ENCODE measurements around the gene ITPA. TPM values are rescaled to one million over a fixed set of nuclear protein-coding genes. Genes with fewer than 3 reads are reported as not detected.
A peak's percentile ranks its signal among the peaks of the same experiment; 100 is the strongest.

ITPA gene
- total RNA-seq, 2 experiments from 2014 or later, result 38.2 to 42.1 TPM

DNA sequence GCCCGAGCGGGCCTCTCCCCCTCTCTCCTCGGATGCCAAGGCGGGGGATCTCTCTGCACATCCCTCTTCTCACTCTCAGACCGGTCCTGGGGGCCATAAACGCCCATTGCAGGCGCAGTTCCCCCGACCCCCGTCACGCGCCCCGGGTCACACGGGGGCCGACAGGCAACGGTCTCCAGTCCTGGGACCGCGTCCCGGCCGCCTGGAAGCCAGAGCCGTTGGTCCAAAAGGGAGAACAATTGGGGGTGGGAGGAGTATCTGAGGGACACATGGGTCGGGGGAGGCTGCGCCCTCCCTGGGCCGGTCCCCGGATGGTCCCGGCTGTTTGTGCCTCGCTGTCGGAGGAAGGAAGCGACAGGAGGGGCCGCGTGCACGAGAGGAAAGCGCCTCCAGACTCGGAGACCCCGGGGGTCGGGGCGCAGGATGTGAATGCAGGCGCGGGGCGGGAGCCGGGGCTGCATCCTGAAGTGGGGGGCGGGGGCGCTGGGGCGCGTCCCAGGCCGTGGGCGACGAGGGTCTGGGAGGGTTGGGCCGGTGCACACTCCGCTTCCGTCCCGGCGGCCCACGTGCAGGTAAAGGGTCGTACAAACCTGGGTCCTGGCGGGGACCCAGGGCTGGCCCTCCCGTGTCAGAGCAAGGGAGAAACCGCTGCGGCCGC, 28.8 kb downstream of the ITPA start:
- Mint-ChIP-seq H3K27ac (no peak overlapping the region), H3K4me1 (ENCODE audit: low read depth) (peaks cover 6% of the 10 kb centered on the region), H3K27me3 (ENCODE audit: low read depth) (peaks cover 61% of the 10 kb centered on the region), H3K4me3 (peak overlapping the region; percentile 76), H3K9me3 (no peaks in the 10 kb centered on the region), H3K36me3 (ENCODE audit: low read depth) (no peaks in the 10 kb centered on the region)
- intact Hi-C loops (cut with micrococcal nuclease), result loop anchor here (5.0 kb wide), 1 partner anchor 79 kb away; no protein-coding TSS in a partner anchor
- DNase-seq, result no peak
- CTCF ChIA-PET, result no interaction called here

DNA sequence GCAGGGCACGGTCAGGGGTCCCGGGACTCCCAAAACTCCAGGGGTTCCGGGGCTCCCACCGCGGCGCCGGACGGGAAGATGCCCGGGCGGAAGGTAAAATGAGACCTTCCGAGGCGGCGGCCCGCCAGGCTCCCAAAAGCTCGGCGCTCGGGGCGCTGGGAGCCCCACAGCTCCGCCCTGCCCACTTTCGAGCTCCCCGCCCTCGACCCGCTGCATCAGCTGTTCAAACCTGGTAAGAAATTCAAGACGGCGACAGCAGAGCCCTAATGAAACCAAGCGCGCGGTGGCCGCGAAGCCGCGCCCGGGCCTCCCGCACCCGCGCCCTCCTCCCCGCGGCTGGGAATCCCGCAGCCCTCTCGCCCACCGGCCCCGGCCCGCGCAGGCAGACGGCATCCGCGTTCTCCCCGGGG, 29.3 kb downstream of the ITPA start:
- DNase-seq, result peak; percentile 60
- CTCF ChIA-PET, result no interaction called here
- H3K4me3 Mint-ChIP-seq, result peak overlapping the region; percentile 76
- H3K27ac Mint-ChIP-seq, result no peak overlapping the region
- intact Hi-C loops (cut with micrococcal nuclease), result loop anchor here (5.0 kb wide), 1 partner anchor 79 kb away; no protein-coding TSS in a partner anchor
- no peaks in the 10 kb centered on the region for H3K36me3 Mint-ChIP-seq (ENCODE audit: low read depth)
- H3K4me1 Mint-ChIP-seq (ENCODE audit: low read depth), result peaks cover 6% of the 10 kb centered on the region
- H3K27me3 Mint-ChIP-seq (ENCODE audit: low read depth), result peaks cover 63% of the 10 kb centered on the region
- H3K9me3 Mint-ChIP-seq, result no peaks in the 10 kb centered on the region

DNA sequence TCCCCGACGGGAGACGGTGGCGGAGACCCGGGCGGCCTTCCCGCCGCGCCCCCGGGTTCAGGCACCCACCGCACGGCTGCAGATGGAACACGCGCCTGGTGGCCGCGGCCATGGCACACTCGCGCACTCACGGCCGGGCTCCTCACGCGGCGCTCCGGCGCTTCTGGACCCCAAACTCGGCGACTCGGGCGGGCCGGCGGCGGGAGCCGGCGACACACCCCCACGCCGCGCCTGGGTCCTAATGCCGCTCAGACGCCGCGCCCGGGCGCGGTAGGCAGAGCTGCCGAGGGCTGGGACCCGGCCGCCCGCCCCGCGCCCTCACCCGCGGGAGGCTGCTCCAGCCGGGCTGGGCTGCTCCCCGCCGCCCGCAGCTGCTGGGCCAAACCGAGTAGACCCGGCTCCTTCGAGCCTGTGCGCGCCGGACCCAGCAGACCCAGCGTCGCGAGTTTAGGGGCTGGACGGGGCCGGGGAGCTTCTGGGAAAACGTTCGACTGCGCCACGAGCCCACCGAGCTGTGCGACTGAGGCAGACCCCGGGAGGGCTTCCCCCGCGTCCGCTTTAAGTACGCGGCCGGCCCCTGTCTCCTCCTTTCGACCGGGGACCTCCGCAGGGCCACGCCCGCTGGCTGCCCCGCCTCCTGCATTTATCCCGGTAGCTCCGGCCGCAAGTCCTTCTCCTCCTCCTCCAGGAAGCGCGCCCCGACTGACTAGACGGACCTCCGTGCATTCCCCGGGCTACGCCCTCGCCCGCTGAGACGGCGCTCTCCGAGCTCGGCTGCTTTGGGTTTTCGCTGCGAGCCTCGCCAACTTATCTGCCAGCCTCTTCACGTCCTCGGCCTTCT, 29.9 kb downstream of the ITPA start, which contains the start of gene SLC4A11:
Gene SLC4A11, minus strand, starts transcription at position 165 of the 841 bp plus-strand sequence. Its CDS starts 53 bp downstream, at position 112.
- peak; percentile 33 for DNase-seq
- CTCF ChIA-PET, result interaction anchor here (0.6 kb wide), 1 partner anchor 97 kb away, joined by 4 read pairs; no protein-coding TSS in a partner anchor
- Mint-ChIP-seq H3K9me3 (no peaks in the 10 kb centered on the region), H3K27me3 (ENCODE audit: low read depth) (peaks cover 66% of the 10 kb centered on the region), H3K27ac (no peak within 1 kb of the TSS), H3K4me3 (peak within 1 kb of the TSS; percentile 77), H3K36me3 (ENCODE audit: low read depth) (no peaks in the 10 kb centered on the region), H3K4me1 (ENCODE audit: low read depth) (peaks cover 6% of the 10 kb centered on the region)
- intact Hi-C loops (cut with micrococcal nuclease), result loop anchor here (5.0 kb wide), 1 partner anchor 78 kb away; no protein-coding TSS in a partner anchor

DNA sequence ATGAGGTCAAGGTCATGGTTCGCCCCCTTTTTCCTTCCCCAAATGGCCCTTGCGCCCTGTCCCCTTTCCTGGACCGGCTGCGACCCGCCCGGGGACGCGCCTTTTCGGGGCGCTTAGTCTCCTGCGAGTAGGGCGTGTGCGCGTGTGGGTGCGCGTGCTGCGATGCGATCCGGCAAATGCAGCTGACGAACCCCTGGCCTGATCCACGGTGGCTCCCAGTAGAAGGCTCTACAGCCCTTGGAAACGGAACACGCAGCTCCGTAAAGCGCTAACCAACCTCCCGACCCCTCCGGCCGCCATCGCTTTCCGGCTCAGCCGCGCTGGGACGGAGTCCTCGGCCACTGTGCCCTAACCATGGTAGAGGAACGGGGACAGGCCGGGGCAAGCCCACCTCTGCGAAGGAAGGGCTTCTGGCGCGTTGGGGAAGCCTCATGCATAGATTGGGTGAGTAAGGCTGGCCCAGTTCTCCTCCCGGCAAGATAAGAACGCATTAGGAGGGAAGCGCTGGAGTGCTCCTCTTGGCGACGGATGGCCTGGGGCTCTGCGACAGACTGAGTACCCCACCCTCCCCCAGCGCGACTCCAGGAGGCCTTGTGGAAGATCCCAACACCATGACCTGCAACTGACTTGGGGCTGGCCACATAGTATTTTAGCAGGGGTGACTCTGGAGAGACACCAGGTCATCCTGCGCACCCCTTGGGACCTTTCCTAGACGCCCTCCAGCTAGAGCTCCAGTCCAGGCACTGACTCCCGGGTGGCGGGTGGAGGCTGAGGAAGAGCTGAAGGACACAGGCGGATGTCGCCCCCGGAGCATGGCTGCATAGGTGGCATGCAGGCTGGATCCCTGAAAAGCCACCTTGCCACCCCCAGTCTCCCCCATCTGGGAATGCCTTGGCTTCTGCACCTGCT, 30.8 kb downstream of the ITPA start:
- H3K27ac Mint-ChIP-seq, result no peak overlapping the region
- H3K27me3 Mint-ChIP-seq (ENCODE audit: low read depth), result peaks cover 59% of the 10 kb centered on the region
- H3K9me3 Mint-ChIP-seq, result no peaks in the 10 kb centered on the region
- DNase-seq, result no peak
- H3K4me1 Mint-ChIP-seq (ENCODE audit: low read depth), result peaks cover 6% of the 10 kb centered on the region
- CTCF ChIA-PET, result interaction anchor here (0.7 kb wide), 1 partner anchor 347 kb away, joined by 3 read pairs; no protein-coding TSS in a partner anchor
- H3K4me3 Mint-ChIP-seq, result peak overlapping the region; percentile 77
- intact Hi-C loops (cut with micrococcal nuclease), result loop anchor here (5.0 kb wide), 1 partner anchor 77 kb away; no protein-coding TSS in a partner anchor
- H3K36me3 Mint-ChIP-seq (ENCODE audit: low read depth), result no peaks in the 10 kb centered on the region

DNA sequence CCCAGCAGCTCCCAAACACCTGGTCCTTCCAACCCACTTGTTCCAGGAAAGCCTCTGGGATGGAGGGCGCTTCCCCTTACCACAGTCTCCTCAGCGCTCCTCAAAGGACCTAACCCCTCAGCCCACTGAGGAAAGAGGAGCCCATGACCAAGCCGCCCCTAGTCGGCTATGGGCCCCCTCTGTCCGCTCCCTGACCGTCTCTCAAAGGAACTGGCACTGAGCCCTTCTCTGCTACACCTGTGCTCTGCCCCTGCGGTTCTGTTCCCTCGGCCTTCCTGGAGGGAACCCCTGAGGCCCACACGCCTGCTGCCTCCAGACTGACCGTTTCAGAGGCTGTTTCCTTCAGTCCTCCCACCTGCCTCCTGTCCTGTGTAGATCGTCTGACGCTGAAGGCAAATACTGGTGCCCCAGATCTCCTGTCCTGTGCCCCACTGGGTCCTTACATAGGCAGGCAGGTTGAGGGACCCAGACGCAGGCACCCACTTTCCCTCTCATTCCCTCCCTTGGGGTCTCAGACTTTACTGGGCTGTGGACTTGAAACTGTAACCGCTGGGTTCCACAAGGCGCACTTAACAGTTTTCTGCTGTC, 31.6 kb downstream of the ITPA start:
- Mint-ChIP-seq H3K27ac (no peak overlapping the region), H3K27me3 (ENCODE audit: low read depth) (peaks cover 54% of the 10 kb centered on the region), H3K4me1 (ENCODE audit: low read depth) (peaks cover 6% of the 10 kb centered on the region), H3K4me3 (peak overlapping the region; percentile 46), H3K9me3 (no peaks in the 10 kb centered on the region), H3K36me3 (ENCODE audit: low read depth) (no peaks in the 10 kb centered on the region)
- CTCF ChIA-PET, result no interaction called here
- no peak for DNase-seq
- intact Hi-C loops (cut with micrococcal nuclease), result no loop called here

DNA sequence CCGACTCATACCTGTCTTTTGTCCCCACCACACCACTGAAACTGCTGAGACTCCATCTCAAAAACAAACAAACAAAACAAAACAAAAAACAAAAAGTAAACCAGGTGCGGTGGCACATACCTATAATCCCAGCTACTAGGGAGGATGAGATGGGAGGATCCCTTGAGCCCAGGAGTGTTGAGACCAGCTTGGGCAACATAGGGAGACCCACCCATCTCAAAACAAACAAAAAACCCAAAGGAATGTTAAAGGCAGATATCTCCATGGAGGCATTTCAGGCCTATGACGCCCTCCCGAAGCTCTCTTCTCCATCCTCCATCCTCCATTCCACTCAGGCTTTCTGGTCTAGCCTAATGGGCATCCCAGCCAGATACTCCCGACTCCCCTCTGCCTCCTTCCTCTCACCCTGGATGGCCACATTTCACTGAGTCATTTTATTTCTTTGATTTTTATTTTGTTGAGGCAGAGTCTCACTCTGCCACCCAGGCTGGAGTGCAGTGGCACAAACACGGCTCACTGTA, 32.9 kb downstream of the ITPA start:
- intact Hi-C loops (cut with micrococcal nuclease), result no loop called here
- Mint-ChIP-seq H3K4me3 (no peak overlapping the region), H3K9me3 (no peaks in the 10 kb centered on the region), H3K27me3 (ENCODE audit: low read depth) (peaks cover 47% of the 10 kb centered on the region), H3K4me1 (ENCODE audit: low read depth) (peaks cover 6% of the 10 kb centered on the region), H3K27ac (no peak overlapping the region), H3K36me3 (ENCODE audit: low read depth) (no peaks in the 10 kb centered on the region)
- DNase-seq, result no peak
- CTCF ChIA-PET, result interaction anchor here (0.6 to 1.0 kb wide), 4 partner anchors 22 to 413 kb away, joined by 3 to 4 read pairs (median 3); no protein-coding TSS in a partner anchor

DNA sequence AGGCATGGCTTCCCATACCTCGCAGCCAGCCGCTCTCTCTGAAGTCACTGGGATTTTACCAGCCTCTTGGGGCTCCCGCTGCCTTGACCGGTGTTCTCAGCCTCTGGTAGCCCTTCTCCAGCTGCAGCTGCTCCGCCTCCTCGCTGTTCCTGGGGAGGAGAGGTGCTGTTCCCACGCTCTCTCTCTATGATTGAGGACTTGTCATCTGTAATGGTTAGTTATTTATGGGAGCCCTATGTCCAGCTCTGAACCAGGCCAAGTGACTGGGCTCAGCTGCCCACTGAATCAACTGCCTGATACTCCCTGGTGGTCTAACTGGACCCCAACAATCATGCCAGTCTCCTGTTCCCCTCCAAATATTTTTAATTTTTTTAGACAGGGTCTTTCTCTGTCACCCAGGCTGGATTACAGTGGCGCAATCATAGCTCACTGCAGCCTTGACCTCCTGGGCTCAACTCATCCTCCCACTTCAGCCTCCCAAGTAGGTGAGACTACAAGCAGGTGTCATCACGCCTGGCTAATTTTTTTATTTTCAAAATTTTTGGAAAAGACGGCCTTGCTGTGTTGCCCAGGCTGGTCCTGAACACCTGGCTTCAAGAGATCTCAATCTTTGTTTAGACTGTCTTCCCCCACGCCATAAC, 34.5 kb downstream of the ITPA start:
- Mint-ChIP-seq H3K36me3 (ENCODE audit: low read depth) (no peaks in the 10 kb centered on the region), H3K27me3 (ENCODE audit: low read depth) (peaks cover 46% of the 10 kb centered on the region), H3K9me3 (no peaks in the 10 kb centered on the region), H3K27ac (no peak overlapping the region), H3K4me1 (ENCODE audit: low read depth) (peaks cover 10% of the 10 kb centered on the region), H3K4me3 (no peak overlapping the region)
- no peak for DNase-seq
- intact Hi-C loops (cut with micrococcal nuclease), result no loop called here
- CTCF ChIA-PET, result no interaction called here

DNA sequence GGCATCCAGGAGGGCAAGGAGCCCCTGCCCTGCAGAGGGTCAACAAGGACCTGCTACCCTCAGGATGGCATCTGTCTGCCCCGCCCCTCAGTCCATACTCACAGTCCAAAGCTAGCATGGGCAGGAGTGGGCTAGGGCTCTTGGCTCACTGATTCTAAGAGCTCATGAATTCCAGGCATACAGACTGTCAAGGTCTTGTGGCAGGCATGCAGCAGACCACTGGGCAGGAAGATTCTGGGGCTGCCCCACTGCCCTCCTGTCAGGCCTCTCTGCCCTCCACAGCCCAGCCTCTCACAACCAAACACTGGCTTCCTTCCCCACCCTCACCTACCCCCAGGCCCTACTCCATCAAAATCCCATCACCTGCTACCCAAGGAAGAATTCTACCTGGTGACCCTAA, 35.3 kb downstream of the ITPA start:
- intact Hi-C loops (cut with micrococcal nuclease), result no loop called here
- H3K36me3 Mint-ChIP-seq (ENCODE audit: low read depth), result no peaks in the 10 kb centered on the region
- H3K4me1 Mint-ChIP-seq (ENCODE audit: low read depth), result peaks cover 9% of the 10 kb centered on the region
- H3K27me3 Mint-ChIP-seq (ENCODE audit: low read depth), result peaks cover 44% of the 10 kb centered on the region
- H3K9me3 Mint-ChIP-seq, result no peaks in the 10 kb centered on the region
- DNase-seq, result no peak
- no peak overlapping the region for H3K27ac Mint-ChIP-seq
- CTCF ChIA-PET, result no interaction called here
- H3K4me3 Mint-ChIP-seq, result no peak overlapping the region

DNA sequence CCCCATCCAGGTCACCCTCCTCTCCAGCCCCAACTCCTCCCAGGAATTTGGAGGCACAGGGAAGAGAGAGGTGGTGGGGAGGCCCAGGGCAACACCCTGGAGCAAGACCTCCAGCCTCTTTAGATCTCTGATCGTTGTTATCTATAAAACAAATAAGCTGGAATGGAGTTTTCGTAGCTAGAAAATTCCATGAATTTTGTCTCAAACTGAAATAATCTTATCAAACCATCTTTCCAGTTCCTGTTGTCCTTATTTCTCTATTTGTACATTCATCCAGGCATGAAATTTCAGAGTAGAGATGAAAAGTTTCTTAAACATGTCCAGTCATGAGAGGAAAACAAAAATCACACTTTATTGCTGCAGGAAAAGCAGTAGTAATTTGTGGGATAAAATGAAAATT, 35.9 kb downstream of the ITPA start:
- Mint-ChIP-seq H3K4me3 (no peak overlapping the region), H3K27me3 (ENCODE audit: low read depth) (peaks cover 43% of the 10 kb centered on the region), H3K9me3 (no peaks in the 10 kb centered on the region), H3K4me1 (ENCODE audit: low read depth) (peaks cover 4% of the 10 kb centered on the region), H3K27ac (no peak overlapping the region), H3K36me3 (ENCODE audit: low read depth) (no peaks in the 10 kb centered on the region)
- DNase-seq, result no peak
- CTCF ChIA-PET, result no interaction called here
- intact Hi-C loops (cut with micrococcal nuclease), result no loop called here

DNA sequence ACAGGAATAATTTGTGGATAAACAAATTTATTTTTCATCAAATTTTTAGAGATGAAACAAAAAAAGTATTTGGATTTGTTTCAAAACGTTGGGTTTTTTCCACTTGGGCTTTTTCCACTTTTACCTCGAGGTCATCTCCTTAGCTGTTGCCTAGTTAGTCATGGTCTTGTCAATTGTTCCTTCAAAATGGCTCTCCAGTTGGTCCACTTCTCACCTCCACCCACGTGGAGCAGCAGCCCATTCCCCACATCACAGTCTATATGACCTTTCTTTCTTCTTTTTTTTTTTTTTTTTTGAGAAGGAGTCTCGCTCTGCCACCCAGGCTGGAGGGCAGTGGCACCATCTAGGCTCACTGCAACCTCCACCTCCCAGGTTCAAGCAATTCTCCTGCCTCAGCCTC, 36.4 kb downstream of the ITPA start:
- Mint-ChIP-seq H3K4me3 (no peak overlapping the region), H3K9me3 (no peaks in the 10 kb centered on the region), H3K27ac (no peak overlapping the region), H3K4me1 (ENCODE audit: low read depth) (peaks cover 4% of the 10 kb centered on the region), H3K36me3 (ENCODE audit: low read depth) (no peaks in the 10 kb centered on the region), H3K27me3 (ENCODE audit: low read depth) (peaks cover 42% of the 10 kb centered on the region)
- intact Hi-C loops (cut with micrococcal nuclease), result no loop called here
- no peak for DNase-seq
- CTCF ChIA-PET, result no interaction called here

DNA sequence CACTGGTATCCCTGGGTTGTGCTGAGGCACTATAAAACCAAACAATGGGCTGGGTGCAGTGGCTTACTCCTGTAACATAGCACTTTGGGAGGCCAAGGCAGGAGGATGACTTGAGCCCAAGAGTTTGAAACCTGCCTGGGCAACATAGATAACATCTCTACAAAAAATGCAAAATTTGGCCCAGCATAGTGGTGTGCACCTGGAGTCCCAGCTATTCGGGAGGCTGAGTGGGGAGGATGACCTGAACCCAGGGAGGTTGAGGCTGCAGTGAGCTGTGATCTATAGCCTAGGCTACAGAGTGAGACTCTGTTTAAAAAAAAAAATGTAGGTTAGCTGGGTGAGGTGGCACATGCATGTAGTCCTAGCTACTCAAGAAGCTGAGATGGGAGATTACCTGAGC, 37.4 kb downstream of the ITPA start:
- intact Hi-C loops (cut with micrococcal nuclease), result no loop called here
- no peak for DNase-seq
- H3K4me1 Mint-ChIP-seq (ENCODE audit: low read depth), result peaks cover 4% of the 10 kb centered on the region
- peaks cover 38% of the 10 kb centered on the region for H3K27me3 Mint-ChIP-seq (ENCODE audit: low read depth)
- no peak overlapping the region for H3K27ac Mint-ChIP-seq
- no peaks in the 10 kb centered on the region for H3K36me3 Mint-ChIP-seq (ENCODE audit: low read depth)
- no peak overlapping the region for H3K4me3 Mint-ChIP-seq
- no peaks in the 10 kb centered on the region for H3K9me3 Mint-ChIP-seq
- CTCF ChIA-PET, result interaction anchor here (0.6 to 1.1 kb wide), 2 partner anchors 28 to 31 kb away, joined by 3 to 4 read pairs; no protein-coding TSS in a partner anchor
